Measurements from ENCODE around the gene REM1. TPM values are rescaled to one million over a fixed set of nuclear protein-coding genes. Genes with fewer than 3 reads are reported as not detected.

The REM1 gene
- total RNA-seq, 1 experiment from 2014 or later = not detected

- in situ Hi-C loops (cut with HindIII; ENCODE audit: low pct_unique_long_range_greater_than_20kb, low sequenced_read_pairs) = no loop called here
- BruUV-seq (replicated peaks) = no TSS peak
Measured at GRCh38 chr20:31497838-31498540, 22.9 kb downstream of the REM1 start.

GRCh38 chr20:31500527-31500926, 25.4 kb downstream of the REM1 start:
- no peak for ATAC-seq

More at GRCh38 chr20:31497838-31498540, 22.9 kb downstream of the REM1 start:
- CTCF ChIA-PET = no interaction called here
- Histone ChIP-seq H3K27ac (ENCODE audit: low read length) (no peak overlapping the region), H3K4me1 (ENCODE audit: control insufficient read depth, insufficient read depth, low read length) (no peaks in the 10 kb centered on the region), H3K9me3 (ENCODE audit: control insufficient read depth, insufficient read depth, low read depth, low read length) (no peaks in the 10 kb centered on the region), H3K36me3 (ENCODE audit: control insufficient read depth, insufficient read depth, low read length) (no peaks in the 10 kb centered on the region), H3K27me3 (ENCODE audit: control insufficient read depth, insufficient read depth, low read length) (peaks cover 4% of the 10 kb centered on the region; the same call in 1 of the 2 replicates), H3K4me3 (ENCODE audit: low read depth in 2 of 2, low read length in 2 of 2) (no peak overlapping the region)
- POLR2A ChIA-PET = interaction anchor here (0.7 kb wide), 1 partner anchor 168 kb away, joined by 6 read pairs; no protein-coding TSS in a partner anchor
- DNase-seq (ENCODE audit: low read depth, low spot score) (no peak), ATAC-seq (no peak)
- TF ChIP-seq SIN3A (IDR thresholded peaks at IDR 0.05; ENCODE audit: borderline replicate concordance, insufficient read depth, low read depth, low read length) (no peak), REST (IDR thresholded peaks at IDR 0.05; ENCODE audit: insufficient read depth in 1 of 2, low read depth in 2 of 2, low read length in 1 of 2) (no peak), TCF7L2 (IDR thresholded peaks at IDR 0.05; ENCODE audit: low read depth, low read length) (no peak), CTCF (IDR thresholded peaks at IDR 0.05) (no peak), POLR2AphosphoS5 (IDR thresholded peaks at IDR 0.05; ENCODE audit: low read depth, low read length) (no peak)
- intact Hi-C loops (cut with micrococcal nuclease; ENCODE audit: unreplicated experiment) = loop anchor here (10.0 kb wide), 1 partner anchor 173 kb away; no protein-coding TSS in a partner anchor

More at GRCh38 chr20:31500527-31500926, 25.4 kb downstream of the REM1 start:
- POLR2A ChIA-PET = no interaction called here
- Histone ChIP-seq H3K4me3 (ENCODE audit: low read depth in 2 of 2, low read length in 2 of 2) (no peak overlapping the region), H3K4me1 (ENCODE audit: control insufficient read depth, insufficient read depth, low read length) (no peaks in the 10 kb centered on the region), H3K27ac (ENCODE audit: low read length) (no peak overlapping the region), H3K9me3 (ENCODE audit: control insufficient read depth, insufficient read depth, low read depth, low read length) (no peaks in the 10 kb centered on the region), H3K27me3 (ENCODE audit: control insufficient read depth, insufficient read depth, low read length) (peaks cover 4% of the 10 kb centered on the region; the same call in 1 of the 2 replicates), H3K36me3 (ENCODE audit: control insufficient read depth, insufficient read depth, low read length) (no peaks in the 10 kb centered on the region)
- in situ Hi-C loops (cut with HindIII; ENCODE audit: low pct_unique_long_range_greater_than_20kb, low sequenced_read_pairs) (no loop called here), intact Hi-C loops (cut with micrococcal nuclease; ENCODE audit: unreplicated experiment) (no loop called here)
- TF ChIP-seq CTCF (IDR thresholded peaks at IDR 0.05) (no peak), POLR2AphosphoS5 (IDR thresholded peaks at IDR 0.05; ENCODE audit: low read depth, low read length) (no peak), REST (IDR thresholded peaks at IDR 0.05; ENCODE audit: insufficient read depth in 1 of 2, low read depth in 2 of 2, low read length in 1 of 2) (no peak), SIN3A (IDR thresholded peaks at IDR 0.05; ENCODE audit: borderline replicate concordance, insufficient read depth, low read depth, low read length) (no peak), TCF7L2 (IDR thresholded peaks at IDR 0.05; ENCODE audit: low read depth, low read length) (no peak)
- DNase-seq (ENCODE audit: low read depth, low spot score) = no peak
- CTCF ChIA-PET = interaction anchor here (0.6 to 3.6 kb wide), 2 partner anchors 41 to 979 kb away, joined by 3 to 138 read pairs; no protein-coding TSS in a partner anchor
- no TSS peak for BruUV-seq (replicated peaks)

Measured in Panc1 (cell line).